Activated B cell treated with CpG ODN at 0.5 μM for 24 hours (primary cell): ENCODE data around the gene PHAF1. TPM values are rescaled to one million over a fixed set of nuclear protein-coding genes. Genes with fewer than 3 reads are reported as not detected.

ENCODE experiments used
- ATAC-seq: fragments of 200-7000 bp; cut with Tn5 transposase; one replicate; pipeline ENCODE4 v1.10.0; 2021; ENCODE audit warnings: low read depth, mild to moderate bottlenecking, moderate library complexity
- CTCF ChIA-PET: fragments of 350-600 bp; sonication (Branson Sonifier 250); formaldehyde crosslinking; loops from one replicate; lab custom pipeline; 2021; ENCODE audit warnings: antibody characterized with exemption; lab: Charles Lee
- POLR2A ChIA-PET: fragments of 350-600 bp; sonication (Branson Sonifier 250); formaldehyde crosslinking; loops from one replicate; lab custom pipeline; 2021; ENCODE audit warnings: antibody characterized with exemption; lab: Charles Lee
- DNase-seq: peaks from one replicate; pipeline ENCODE4 v3.0.0; 2022
- H3K27ac Mint-ChIP-seq: one replicate; pipeline ENCODE4 v1.8.0; 2020; ENCODE audit warnings: mixed read lengths
- H3K27me3 Mint-ChIP-seq: one replicate; pipeline ENCODE4 v1.8.0; 2021; ENCODE audit warnings: mixed read lengths
- H3K36me3 Mint-ChIP-seq: one replicate; pipeline ENCODE4 v1.8.0; 2021; ENCODE audit warnings: low read depth, mixed read lengths
- H3K4me1 Mint-ChIP-seq: one replicate; pipeline ENCODE4 v1.8.0; 2021; ENCODE audit warnings: mixed read lengths
- H3K4me3 Mint-ChIP-seq: one replicate; pipeline ENCODE4 v1.8.0; 2020; ENCODE audit warnings: mild to moderate bottlenecking, mixed read lengths
- H3K9me3 Mint-ChIP-seq: one replicate; pipeline ENCODE4 v1.8.0; 2020; ENCODE audit warnings: mixed read lengths
- CTCF ChIP-seq: fragments of 200-600 bp; IDR thresholded peaks from one replicate; pipeline ENCODE4 v1.8.0; 2022; ENCODE audit warnings: antibody characterized with exemption, mild to moderate bottlenecking
- intact Hi-C: fragments of 100-400 bp; cut with micrococcal nuclease; formaldehyde crosslinking; loops from one replicate; pipeline ENCODE4 v1.15.1; 2024
- total RNA-seq: library from RNA; stranded (reverse); gene quantifications from 2 replicates; pipeline ENCODE4 v1.2.3, GENCODE V29; 2022

The PHAF1 gene
- total RNA-seq, 1 donor from 2014 or later, result 16.9 TPM

DNA sequence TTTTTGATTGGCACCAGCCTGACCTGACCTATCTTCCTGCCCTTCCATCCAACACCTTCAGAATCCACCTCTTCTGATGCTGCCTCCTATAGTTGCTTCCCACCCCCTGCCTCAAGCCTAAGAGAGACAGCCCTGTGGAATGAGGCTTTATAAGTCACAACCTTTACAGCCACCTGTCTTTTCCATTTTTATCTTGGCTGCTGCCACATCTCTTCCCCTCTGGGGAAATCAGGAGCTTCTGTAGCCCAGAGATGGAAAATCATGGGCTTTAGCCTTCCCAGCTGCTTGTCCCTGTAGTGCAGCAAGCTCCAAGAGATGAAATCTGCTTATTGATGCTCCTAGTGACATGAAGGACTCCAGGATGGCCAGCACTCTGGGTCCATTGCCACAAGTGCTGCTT is 18.7 kb downstream of the PHAF1 start:
- DNase-seq (no peak), ATAC-seq (no peak)
- ChIA-PET POLR2A (no interaction called here), CTCF (no interaction called here)
- Mint-ChIP-seq H3K36me3 (peaks cover 62% of the 10 kb centered on the region), H3K9me3 (no peaks in the 10 kb centered on the region), H3K4me3 (no peak overlapping the region), H3K27me3 (no peaks in the 10 kb centered on the region), H3K4me1 (no peaks in the 10 kb centered on the region), H3K27ac (no peak overlapping the region)
- intact Hi-C loops, result no loop called here
- no peak for TF ChIP-seq CTCF

DNA sequence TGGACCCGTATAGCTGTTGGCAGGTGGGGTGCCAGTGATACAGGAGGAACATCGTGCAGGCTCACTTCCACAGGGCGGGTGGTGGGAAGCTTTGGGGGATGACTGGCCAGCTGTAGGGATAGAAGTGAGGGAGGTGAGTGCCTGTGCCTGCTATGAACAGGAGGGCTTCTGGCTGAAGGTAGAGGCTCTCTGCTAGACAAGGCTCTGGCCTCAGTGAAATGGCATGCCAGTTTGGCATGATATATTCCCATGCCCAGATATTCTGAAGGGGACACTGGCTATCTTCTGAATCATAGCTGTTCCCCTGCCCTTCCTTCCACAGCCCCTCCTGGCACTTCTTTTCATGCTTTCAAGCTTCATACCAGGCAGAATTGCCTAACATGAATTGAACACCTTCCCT is 19.1 kb downstream of the PHAF1 start:
- H3K4me3 Mint-ChIP-seq, result no peak overlapping the region
- peaks cover 60% of the 10 kb centered on the region for H3K36me3 Mint-ChIP-seq
- H3K27me3 Mint-ChIP-seq, result no peaks in the 10 kb centered on the region

DNA sequence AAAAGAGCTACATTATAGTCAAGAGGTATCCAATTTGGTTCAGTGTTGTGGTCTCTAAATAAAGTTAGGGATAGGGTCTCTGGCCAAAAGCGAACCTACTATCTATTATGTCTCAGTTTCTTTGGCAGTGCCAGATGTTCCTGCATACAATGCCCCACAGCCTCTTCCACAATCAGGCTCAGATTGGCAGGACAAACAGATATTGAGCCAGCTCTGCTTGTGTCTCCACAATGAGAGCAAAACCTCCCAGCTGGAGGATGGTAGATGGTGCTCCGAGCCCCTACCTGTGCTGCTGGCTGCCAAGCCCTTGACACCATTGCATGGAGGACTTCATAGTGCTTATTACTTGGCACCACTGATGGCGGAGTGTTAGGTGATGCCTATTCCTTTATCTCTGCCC is 19.7 kb downstream of the PHAF1 start:
- no peak for TF ChIP-seq CTCF
- ChIA-PET CTCF (no interaction called here), POLR2A (no interaction called here)
- no peak for DNase-seq
- H3K9me3 Mint-ChIP-seq, result no peaks in the 10 kb centered on the region
- intact Hi-C loops, result no loop called here
- peaks cover 60% of the 10 kb centered on the region for H3K36me3 Mint-ChIP-seq
- H3K4me1 Mint-ChIP-seq, result no peaks in the 10 kb centered on the region
- H3K4me3 Mint-ChIP-seq, result no peak overlapping the region
- no peak overlapping the region for H3K27ac Mint-ChIP-seq
- H3K27me3 Mint-ChIP-seq, result no peaks in the 10 kb centered on the region
- no peak for ATAC-seq

More for the DNA sequence above, 19.1 kb downstream of the PHAF1 start:
- intact Hi-C loops, result no loop called here
- Mint-ChIP-seq H3K9me3 (no peaks in the 10 kb centered on the region), H3K27ac (no peak overlapping the region), H3K4me1 (no peaks in the 10 kb centered on the region)
- no peak for DNase-seq
- TF ChIP-seq CTCF, result no peak
- ChIA-PET CTCF (no interaction called here), POLR2A (no interaction called here)
- no peak for ATAC-seq

DNA sequence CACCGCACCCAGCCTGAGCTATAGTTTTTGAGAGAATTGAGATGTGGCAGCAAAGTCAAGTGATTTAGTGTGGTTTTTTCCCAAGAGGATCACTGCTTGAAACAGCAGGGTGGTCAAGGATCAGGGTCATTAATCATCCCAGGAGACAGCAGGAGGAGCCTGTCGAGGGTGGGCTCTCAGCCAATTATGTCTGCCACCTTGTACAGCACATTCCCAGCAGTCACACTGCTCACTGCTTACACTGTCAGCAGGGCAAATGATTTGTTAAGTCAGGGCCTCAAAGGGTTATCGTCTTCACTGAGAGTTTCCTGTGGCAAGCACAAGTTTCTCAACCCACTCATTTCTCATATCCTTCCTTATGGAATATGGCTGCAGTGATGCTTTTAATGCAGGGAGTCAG is 27.9 kb downstream of the PHAF1 start:
- Mint-ChIP-seq H3K9me3 (no peaks in the 10 kb centered on the region), H3K36me3 (peaks cover 74% of the 10 kb centered on the region), H3K27me3 (no peaks in the 10 kb centered on the region), H3K4me3 (no peak overlapping the region), H3K4me1 (no peaks in the 10 kb centered on the region), H3K27ac (no peak overlapping the region)
- POLR2A ChIA-PET, result interaction anchor here (0.6 kb wide), 1 partner anchor 10 kb away, joined by 3 read pairs; no protein-coding TSS in a partner anchor
- ATAC-seq (no peak), DNase-seq (no peak)
- intact Hi-C loops, result no loop called here
- no peak for TF ChIP-seq CTCF
- CTCF ChIA-PET, result no interaction called here

- ATAC-seq (no peak), DNase-seq (no peak)
- no peak for TF ChIP-seq CTCF
- Mint-ChIP-seq H3K36me3 (peaks cover 79% of the 10 kb centered on the region), H3K9me3 (no peaks in the 10 kb centered on the region), H3K4me1 (no peaks in the 10 kb centered on the region), H3K27me3 (no peaks in the 10 kb centered on the region), H3K4me3 (no peak overlapping the region), H3K27ac (no peak overlapping the region)
- POLR2A ChIA-PET, result no interaction called here
- intact Hi-C loops, result no loop called here
- CTCF ChIA-PET, result no interaction called here
These were observed 31.6 kb downstream of the PHAF1 start for GRCh38 chr16:67141391-67141790.
